ENCODE data around the gene DHRS3. TPM values are rescaled to one million over a fixed set of nuclear protein-coding genes. Genes with fewer than 3 reads are reported as not detected.

DHRS3 gene
- total RNA-seq, 1 donor from 2014 or later = not detected

DNA sequence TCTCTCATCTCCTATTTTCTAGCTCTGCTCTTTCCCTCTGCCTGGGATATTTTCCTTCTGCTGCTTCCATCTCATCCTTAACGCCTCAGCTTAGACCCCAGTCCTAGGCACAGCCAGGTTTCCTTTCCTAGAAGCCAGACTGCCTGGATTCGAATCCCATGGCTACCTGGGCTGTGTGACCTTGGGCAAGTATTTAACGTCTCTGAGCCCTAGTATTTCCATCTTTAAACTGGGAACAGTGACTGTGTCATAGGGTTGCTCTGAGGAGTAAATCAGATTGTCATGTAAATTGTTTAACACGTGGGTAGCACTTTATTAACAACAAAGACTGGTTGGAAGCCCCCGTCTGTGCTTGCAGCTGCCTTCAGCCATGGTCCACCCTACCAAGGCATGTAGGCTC, 18.4 kb downstream of the DHRS3 start:
- no peak for DNase-seq (ENCODE audit: low read depth)

DNA sequence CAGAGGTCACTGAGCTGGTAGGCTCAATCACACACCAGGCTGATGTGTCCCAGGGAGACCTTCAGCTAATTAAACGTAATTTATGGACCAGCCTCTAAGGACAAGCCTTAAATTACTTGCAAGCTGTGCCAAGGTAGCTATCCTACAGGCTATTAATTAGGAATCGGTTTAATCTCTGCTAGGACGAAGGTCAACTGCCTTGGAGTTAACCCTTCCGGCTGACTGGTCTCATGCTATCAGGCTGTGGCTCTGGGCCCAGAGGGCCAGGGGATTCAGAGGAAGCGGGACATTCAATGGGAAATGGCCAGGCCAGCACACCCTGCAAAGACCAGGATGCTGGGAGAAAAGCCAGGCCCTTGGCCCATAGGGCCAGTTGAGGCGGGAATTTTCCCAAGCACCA, 19.0 kb downstream of the DHRS3 start:
- no peak for DNase-seq (ENCODE audit: low read depth)

DNA sequence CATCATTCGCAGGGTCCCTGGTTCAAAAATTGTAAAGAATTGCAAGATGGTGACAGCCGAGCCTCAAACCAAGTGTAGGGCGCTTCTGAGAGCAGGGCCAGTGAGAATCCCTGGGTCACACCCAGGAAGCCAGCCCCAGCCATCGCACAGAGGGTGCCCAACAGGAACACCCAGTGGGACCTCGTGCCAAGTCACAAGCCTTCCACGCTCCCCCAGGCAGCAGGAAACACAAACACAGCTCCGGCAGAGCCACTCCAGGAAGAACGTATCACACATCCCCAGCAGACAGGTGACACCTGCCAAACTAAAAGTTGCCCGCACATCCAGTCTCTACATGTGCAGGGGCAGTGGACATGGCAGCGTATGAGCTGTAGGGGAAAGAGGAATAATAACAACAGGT, 20.2 kb downstream of the DHRS3 start:
- no peak for DNase-seq (ENCODE audit: low read depth)

- DNase-seq (ENCODE audit: low read depth) = peak; percentile 86
These were observed 21.8 kb downstream of the DHRS3 start for GRCh38 chr1:12596007-12596821.

DNA sequence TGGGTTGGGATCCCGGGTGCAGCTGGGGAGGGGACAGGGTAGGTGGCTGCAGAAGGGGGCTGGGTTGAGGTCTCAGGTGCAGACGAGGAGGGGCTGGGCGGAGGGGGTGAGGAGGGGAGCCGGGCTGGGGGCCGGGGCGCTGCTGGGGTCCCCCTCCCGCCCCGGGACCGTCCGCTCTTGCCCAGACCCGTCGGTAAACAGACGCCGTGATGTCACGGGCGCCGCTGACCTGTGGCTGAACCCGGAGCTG, 22.3 kb downstream of the DHRS3 start:
- DNase-seq (ENCODE audit: low read depth) = no peak

- no peak for DNase-seq (ENCODE audit: low read depth)
These were observed 22.8 kb downstream of the DHRS3 start for GRCh38 chr1:12594966-12595756.

- no peak for DNase-seq (ENCODE audit: low read depth)
These were observed 23.5 kb downstream of the DHRS3 start for GRCh38 chr1:12594490-12594889.

DNA sequence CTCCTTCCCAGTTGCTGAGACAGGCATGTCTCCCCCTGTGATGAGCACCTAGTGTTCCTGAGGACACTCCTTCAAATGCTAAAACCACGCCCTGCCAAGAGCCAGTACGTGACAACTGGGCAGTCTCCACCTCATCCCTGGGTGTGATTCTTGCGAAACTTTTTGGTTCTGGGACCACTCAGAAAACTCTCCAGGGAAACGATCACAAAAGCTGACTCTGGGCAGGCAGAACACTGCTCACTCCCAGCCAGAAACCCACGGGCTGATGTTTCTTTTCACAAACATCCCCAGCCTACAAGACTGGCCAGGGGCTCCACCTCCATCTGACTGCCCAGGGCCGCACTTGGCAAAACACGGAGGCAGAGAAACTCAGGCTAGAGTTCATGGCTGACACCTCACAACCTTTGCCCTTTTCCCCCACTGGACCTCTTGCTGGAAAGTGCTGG, 24.4 kb downstream of the DHRS3 start:
- no peak for DNase-seq (ENCODE audit: low read depth)

DNA sequence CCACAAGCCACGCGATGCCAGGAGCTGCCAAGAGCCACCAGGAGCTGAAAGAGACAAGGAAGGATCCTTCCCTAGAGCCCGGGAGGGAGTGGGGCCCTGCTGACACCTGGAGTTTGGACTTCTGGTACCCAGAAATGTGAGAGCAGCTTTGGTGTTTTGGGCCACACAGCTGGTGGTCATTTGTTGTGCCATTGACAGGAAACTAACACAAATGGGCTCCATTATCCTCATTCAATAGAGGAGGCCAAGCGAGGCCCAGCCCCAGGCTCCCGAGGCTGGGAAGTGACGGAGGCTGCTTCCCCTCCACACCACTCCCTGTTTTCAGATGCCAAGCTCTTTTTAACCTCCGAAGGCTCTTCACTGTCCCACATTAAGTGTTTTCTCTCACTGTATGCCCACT, 25.5 kb downstream of the DHRS3 start:
- DNase-seq (ENCODE audit: low read depth) = no peak

GRCh38 chr1:12591267-12591938, 26.6 kb downstream of the DHRS3 start:
- peak; percentile 90 for DNase-seq (ENCODE audit: low read depth)

DNA sequence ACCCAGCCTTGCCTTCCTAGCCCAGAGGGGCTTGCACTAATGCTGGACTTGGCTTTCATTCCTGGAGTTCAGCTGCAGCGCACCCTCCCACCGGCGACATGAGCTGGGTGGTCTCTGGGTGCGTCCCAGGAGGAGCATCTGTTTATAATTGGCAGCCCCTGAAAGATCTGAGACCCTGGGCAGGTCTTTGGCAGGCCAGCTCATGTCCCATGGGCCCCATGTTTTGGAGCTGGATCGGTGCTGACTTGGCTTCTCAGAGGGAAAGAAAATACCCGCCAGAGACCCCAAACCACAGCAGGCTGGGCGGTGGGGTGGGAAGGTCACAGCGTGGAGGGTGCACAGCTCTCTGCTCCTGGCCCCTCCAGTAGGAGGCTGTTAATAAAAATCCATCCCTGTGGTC, 29.3 kb downstream of the DHRS3 start:
- no peak for DNase-seq (ENCODE audit: low read depth)

DNA sequence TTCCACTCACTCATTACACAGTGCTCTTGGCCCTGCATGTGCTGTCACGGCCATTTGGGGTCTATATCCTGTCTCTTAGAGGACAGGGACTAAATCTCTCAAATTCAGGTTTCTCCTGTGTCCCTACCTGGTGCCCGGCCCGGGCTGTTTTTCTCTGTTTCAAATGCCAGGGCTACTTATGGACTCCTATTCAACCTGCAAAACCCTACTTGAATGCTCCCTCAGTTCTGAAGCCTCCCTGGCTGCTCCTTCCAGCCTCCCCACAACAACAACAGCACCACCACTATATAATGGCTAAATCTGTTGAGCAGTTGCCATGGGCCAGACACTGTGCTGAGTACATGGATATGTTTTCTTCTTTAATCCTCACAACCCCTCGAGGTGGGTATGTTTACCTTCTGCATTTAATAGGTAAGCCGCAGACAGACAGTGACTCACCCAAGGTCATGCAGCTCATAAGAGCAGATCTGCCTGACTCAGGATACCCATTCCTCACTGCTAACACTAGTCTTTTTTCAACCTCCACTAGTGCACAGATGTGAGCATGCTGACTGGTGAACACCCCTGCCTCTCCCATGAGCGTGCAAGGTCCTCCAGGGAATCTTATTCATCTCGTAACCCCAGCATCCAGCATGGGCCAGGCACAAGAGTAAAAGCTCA, 29.9 kb downstream of the DHRS3 start:
- no peak for DNase-seq (ENCODE audit: low read depth)

- no peak for DNase-seq (ENCODE audit: low read depth)
These were observed 31.8 kb downstream of the DHRS3 start for GRCh38 chr1:12585951-12586942.

GRCh38 chr1:12585536-12585935, 32.5 kb downstream of the DHRS3 start:
- no peak for DNase-seq (ENCODE audit: low read depth)

DNA sequence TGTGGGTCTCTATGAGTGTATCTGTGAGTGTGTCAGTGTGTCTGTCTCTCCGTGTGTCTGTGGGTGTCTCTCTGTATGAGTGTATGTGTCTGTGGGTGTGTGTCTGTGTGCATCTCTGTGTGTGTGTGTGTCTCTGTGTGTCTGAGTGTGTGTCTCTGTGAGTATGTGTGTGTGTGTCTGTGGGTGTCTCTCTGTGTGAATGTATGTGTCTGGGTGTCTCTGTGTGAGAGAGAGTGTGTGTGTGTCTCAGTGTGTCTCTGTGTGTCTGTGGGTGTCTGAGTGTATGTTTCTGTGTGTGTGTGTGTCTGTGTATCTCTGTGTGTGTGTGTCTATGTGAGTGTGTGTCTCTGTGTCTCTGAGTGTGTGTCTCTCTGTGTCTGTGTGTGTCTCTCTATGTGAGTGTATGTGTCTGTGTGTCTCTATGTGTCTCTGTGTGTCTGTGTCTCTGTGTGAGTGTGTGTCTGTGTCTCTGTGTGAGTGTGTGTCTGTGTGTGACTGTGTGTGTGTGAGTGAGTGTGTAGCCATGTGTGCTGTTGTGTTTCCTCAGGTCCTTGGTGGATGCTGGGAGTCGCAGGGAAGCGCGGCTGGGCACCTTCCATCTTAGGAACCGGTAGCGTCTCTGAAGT, 33.0 kb downstream of the DHRS3 start:
- no peak for DNase-seq (ENCODE audit: low read depth)

GRCh38 chr1:12583484-12583883, 34.5 kb downstream of the DHRS3 start:
- no peak for DNase-seq (ENCODE audit: low read depth)

GRCh38 chr1:12582649-12583048, 35.4 kb downstream of the DHRS3 start:
- no peak for DNase-seq (ENCODE audit: low read depth)

- no peak for DNase-seq (ENCODE audit: low read depth)
These were observed 36.8 kb downstream of the DHRS3 start for GRCh38 chr1:12581179-12581578.

- DNase-seq (ENCODE audit: low read depth) = peak; percentile 98
These were observed 37.7 kb downstream of the DHRS3 start for GRCh38 chr1:12580054-12580887.
